GM08714 (cell line): ENCODE results near the gene STN1.

Source experiments
- H3K4me3 ChIP-seq: fragments of 200-500 bp; sonication (Bioruptor generic); 2 replicates; pipeline ENCODE4 v1.5.1; 2014; ENCODE audit warnings: mild to moderate bottlenecking, low read length, inconsistent platforms
- ZNF274 ChIP-seq: IDR thresholded peaks from 2 replicates; pipeline ENCODE4 v1.6.1; 2012; ENCODE audit warnings: mild to moderate bottlenecking, low read depth, low read length

STN1 gene

DNA sequence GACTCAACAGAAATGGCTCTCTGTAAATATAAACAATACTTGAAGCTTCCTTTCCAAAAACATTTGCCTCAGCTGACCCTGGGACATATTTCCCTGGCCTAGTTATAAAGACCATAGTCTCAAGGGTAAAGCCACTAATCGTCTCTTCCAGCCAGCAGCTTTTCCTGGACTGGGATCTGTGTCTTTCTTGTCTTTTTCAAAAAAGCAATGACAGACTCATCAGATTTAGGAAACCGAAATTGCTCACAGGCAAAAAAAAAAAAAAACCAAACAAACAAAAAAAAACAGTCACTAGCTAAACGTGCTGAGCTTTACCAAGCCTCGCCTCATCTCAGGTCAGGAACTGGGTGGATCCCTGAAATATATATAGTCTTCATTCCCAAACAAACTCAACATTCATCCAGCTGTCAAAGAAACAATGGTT lies 23.5 kb downstream of the STN1 start:
- no peak for TF ChIP-seq ZNF274
- no peak overlapping the region for H3K4me3 ChIP-seq

DNA sequence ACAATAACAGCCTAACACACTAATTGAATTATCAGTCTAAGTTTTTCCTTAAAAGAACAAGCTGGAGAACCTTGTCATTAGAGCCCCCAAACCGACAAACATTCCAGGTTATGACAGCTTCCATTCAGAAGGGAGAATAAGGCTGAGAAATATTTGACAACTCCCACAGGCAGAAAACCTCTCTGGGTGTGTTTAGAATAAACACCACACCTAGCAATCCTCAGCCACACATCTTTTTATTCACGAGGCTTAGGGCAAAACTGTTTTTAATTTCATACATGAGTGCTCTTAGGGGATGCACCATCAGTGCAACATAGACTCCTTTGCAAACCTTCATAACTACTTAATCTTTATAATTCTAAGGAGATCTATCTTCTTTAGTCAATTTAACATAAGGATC lies 24.2 kb downstream of the STN1 start:
- H3K4me3 ChIP-seq = no peak overlapping the region
- no peak for TF ChIP-seq ZNF274

DNA sequence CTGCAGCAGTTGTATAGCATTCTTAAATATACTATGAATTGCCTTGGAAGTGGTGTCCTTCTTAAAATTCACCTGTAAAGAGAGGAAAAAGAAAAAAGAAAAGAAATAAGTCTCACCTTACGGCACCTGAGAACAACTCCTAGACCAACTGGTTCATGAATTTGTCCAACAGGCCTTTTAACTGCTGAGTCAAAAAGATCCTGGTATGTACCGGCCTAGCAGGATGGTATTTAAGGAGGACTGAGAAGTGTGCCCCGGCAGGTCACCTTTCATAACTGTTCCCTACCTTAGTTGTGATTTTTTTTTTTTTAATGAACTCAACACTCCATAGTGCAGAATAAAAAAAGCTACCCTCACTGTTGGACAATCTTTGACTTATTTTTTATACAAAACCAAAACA lies 25.8 kb downstream of the STN1 start:
- H3K4me3 ChIP-seq = no peak overlapping the region
- TF ChIP-seq ZNF274 = no peak

DNA sequence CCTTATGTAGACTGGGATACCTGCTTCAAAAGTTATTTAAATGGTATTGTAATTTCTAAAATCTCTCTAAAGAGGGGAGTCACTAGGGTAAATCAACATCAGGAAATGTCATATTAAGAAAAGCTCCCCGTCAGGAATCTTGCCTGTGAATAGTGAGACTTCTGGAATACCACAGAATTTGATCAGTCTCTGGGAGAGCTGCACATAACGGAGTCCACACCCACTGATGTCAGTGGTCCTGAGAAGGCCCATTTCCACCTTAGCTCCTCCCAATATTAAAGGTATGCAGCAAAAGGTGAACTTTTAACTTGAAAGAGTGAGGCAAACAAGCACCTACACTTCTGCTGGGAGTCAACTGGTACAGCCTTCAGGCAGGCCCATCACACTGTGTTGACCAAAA lies 27.3 kb downstream of the STN1 start:
- no peak for TF ChIP-seq ZNF274
- no peak overlapping the region for H3K4me3 ChIP-seq

DNA sequence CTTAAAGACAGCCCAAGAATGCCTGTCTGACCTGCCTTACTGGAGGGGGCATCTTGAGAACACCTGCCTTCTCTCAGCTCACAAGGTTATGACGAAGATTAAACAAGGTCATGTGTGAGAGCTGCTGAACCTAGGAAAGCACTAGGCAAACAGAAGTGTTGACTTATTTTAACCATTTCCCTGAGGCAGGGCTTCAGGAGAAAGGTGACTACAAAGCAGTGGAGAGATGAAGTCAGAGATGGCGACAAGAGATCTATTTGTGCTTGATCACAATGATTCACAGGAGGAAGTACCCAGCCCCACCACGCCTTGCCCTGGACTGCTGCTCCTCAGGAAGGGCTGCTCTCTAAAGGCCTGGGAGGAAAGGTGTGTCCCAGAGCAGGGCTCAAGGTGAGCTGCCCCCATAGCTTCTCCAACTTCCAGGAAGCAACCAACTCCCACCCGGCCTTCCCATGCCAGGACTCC lies 27.8 kb downstream of the STN1 start:
- no peak for TF ChIP-seq ZNF274

DNA sequence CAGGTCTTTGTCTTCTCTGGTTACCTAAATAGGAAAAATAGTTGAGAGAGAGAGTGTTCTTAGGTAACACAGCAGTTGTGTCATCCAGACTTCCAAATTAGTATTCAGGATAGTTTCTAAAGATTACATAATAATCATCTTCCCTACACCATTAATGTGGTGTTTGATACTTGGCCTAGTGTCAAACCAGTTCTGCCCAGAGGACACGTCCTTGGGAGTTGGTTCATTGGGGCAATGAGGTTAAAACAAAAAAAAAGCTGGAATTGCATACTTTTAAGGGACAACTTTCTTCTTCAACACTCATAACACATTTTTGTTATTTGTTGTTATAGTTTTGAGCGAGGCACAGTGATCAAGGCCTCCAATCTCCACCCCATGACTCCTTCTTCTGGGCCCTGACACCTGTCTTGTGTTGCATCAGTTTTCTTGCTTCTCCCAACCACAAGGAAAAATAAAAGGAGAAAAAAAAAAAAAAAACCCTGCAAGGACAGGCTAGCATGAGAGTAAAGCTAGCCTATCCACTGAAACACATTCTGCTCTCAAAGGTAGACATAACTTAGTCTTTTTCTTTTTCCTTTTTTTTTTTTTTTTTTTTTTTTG lies 28.8 kb downstream of the STN1 start:
- no peak for TF ChIP-seq ZNF274

More for the DNA sequence above, 27.8 kb downstream of the STN1 start:
- no peak overlapping the region for H3K4me3 ChIP-seq

DNA sequence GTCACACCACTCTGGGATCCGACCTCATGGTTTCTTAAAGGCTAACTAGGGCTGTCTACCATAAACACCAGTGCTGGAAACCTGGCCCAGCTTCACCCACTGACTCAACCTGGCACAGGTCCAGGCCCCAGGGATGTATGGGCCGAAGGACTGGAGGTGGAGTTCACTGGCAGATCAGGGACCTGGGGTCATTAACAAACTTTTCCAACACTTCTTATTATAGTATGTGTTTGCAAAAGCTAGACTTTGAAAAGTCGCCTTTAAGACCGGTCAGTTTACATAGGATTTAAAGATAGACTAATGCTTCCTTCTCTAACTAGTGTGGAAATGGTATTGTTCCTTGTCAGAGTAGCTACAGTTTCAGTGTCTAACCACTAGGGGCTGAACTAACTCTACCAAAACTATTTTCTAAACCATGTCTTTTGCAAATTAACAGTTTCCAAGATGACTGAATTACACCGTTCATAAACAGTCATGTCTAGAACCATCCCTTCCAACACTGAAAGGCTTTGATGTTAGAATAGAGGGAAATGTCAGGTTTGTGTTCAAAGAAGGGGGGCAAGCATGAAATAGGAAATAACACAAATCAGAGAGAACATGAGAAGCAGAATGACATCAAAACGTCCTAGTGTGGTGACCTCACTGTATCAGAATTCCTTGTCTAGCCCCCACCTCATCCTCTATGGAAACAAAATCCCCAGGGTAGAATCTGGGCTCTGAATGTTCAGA lies 29.7 kb downstream of the STN1 start:
- H3K4me3 ChIP-seq = no peak overlapping the region
- no peak for TF ChIP-seq ZNF274

More for the DNA sequence above, 28.8 kb downstream of the STN1 start:
- no peak overlapping the region for H3K4me3 ChIP-seq

DNA sequence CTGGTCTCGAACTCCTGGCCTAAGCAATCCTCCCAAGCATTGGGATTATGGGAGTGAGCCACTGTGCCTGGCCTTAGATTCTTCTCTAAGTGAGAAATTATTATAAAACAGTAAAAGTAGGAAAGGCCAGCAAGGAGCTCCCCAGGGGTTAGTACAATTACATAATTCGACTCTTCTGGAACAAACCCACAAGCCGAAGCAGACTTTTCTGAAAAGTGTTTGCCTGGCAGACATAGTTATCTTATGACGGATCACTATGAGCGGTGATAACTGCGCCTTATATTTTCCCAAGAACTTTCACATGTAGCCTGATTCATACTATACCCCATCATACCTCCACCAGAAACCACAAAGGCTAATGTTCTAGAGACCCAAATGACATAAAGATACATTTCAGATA lies 32.4 kb downstream of the STN1 start:
- no peak for TF ChIP-seq ZNF274

DNA sequence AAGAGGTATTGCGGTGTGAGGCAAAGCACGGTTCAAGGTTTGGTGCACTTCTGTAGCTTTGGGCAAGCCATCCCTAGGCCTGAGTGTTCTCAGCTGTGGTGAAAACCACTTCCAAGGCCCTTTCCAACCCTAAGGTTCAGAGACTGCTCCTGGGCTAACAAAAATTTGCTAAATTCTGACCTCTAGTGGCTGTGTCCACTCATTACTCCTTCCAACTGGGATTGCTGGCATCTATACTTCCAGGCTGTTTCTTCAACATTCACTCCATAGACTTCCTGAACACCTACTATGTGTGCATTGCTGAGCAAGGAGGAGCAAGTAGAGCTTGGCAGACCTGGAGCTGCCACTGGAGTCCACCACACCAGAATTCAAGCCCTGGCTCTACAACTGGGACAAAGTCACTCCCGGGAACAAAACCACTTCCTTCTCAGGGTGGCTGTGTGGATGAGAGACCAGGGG lies 33.3 kb downstream of the STN1 start:
- no peak overlapping the region for H3K4me3 ChIP-seq
- TF ChIP-seq ZNF274 = no peak

More for the DNA sequence above, 32.4 kb downstream of the STN1 start:
- no peak overlapping the region for H3K4me3 ChIP-seq

DNA sequence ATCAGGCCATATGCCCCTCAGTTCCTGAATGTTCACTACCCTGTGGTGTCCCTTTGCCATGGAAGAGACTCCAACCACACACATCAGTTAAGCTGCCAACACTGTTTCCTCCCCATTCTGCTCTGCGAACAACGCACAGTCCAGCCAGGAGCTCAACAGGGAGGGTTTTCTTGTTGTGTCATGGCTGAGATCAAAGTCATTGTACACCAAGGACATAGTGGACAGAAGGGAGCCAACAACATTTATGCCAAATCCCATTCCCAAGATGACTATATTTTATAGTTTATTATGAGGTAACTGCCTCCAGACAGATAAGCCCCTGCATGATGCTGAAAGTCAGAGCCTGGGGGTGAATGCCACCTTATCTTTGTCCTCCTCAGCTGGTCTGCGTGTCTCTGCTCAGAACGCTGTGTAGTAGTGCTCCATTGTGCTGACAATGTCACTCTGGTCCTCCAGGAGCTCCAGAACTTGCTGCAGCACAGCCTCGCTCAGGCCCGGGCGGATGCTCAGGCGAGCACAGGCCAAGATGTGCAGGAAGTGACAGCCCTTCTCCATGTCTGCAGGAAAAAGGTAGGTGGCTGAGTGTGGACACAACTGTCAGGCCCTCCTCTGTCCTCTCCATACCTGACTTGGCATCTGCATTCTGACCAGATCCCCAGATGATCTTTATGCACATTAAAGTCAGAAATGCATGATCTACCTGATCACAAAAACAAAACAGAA lies 35.5 kb downstream of the STN1 start:
- no peak overlapping the region for H3K4me3 ChIP-seq

DNA sequence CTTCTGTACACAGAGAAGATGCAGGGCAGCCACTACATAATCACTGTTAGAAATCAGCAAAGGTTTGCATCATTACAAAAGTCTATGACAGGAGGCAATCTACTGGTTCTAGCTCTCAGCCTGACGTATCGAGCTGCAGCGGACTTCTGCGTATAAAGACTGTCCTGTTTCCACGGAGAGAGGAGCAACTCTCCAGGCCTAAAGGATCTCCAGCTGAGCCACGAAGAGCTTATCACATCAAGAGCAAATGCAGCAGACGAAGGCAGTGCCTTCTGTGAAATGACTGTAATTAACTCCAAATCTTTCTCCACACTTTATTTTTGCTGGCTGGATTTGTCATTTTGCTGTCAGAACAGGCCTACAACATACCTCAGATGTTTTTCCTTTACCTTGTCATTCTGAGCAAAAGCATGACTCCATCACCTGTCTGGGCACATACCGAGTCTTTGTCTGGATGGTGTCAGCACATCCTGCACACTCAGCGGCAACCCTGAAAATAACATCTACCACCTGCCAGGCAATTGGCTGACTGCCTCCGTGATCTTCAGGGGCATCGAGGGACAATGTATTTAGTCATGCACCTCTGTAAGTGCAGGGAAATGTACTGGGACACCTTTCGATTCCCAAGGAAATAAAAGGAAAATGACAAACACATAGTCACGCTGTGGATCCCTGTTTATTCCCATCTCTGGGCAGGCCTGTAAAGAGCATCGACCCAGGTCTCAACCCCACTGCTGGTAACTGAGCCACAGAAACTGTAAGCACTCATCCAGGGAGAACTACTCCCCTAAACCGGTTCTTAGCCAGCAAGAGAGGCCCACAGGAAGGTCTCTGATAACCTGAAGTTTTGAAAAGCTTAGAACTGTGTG lies 36.3 kb downstream of the STN1 start:
- no peak overlapping the region for H3K4me3 ChIP-seq
- TF ChIP-seq ZNF274 = no peak

More for the DNA sequence above, 35.5 kb downstream of the STN1 start:
- no peak for TF ChIP-seq ZNF274

DNA sequence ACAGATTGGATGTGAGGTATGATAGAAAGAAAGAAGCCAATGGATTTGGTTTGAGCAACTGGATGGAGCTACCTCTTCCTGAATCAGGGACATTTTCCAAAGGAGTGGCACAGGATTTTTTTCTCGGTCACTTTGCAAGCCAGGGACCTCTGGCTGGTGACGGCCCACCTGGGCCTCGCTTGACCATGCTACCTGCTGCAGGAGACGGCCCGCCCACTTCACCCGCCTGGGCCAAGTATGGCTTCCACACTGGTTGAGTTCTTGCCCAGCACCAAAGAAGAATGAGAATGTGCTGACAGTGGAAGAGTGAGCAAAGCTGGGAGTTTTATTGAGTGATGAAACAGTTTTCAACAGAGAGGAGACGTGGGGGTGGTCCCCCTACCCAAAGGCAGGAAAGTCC lies 38.2 kb downstream of the STN1 start:
- H3K4me3 ChIP-seq = no peak overlapping the region
- no peak for TF ChIP-seq ZNF274

DNA sequence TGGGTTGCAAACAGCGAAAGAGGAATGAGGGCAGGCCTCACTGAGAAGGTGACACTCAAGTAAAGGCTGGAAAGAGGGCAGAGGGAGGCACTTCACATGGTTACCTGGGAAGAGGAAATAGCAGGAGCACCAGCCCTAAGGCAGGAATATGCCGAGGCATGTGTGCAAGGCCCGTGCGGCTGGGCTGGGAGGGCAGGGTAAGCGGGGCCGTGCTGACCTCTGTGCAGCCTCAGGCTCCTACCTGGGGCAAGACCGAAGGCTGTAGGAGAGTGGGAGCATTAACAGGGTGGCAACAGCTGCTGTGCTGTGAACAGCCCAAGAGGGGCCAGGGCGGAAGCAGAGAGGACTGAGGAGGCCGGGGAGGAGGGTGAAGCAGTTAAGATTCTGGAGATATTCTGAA lies 38.6 kb downstream of the STN1 start:
- no peak overlapping the region for H3K4me3 ChIP-seq
- no peak for TF ChIP-seq ZNF274

DNA sequence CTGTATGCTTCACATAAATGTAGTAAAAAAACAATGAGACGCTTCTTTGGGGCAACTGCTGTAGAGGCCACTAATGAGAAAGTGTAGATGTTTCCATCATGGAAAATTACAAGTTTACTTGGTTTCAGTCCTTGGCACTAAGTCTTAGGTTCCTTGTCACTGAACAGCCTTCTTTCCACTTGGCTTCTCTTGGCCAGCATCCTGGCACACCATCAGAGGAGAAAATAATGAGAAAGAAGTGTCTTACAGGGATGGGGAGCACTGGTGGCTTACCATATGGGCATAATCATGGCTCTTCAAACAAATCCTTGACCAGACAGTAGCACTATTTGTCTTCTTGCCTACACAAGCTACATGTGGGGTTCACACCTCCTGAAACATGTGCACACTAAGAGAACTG lies 40.1 kb downstream of the STN1 start:
- no peak for TF ChIP-seq ZNF274
- no peak overlapping the region for H3K4me3 ChIP-seq

DNA sequence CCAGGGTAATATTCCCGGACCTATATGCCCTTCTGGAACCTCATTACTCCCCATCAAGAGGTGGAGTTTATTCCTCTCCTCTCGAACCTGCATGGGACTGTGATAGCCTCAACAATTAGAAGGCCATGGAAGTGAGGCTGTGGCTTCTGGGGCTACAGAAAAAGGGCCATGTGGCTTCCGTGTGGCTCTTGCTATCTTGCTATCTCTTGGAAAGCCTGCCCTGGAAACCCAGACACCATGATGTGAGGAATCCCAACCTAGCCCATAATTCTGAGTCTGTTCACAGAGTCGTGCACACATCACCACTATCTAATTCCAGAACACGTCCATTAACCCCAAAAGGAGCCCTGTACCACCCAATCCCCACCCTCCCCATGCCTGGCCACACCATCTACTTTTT lies 41.8 kb downstream of the STN1 start:
- no peak overlapping the region for H3K4me3 ChIP-seq
- TF ChIP-seq ZNF274 = no peak
